ENCODE measurements around the gene FRAS1.
"Not testable (repeated sequence)": the region's sequence is repeated elsewhere in the genome, so short reads cannot be mapped to it uniquely, and the experiment has no call there.

FRAS1 gene

GRCh38 chr4:78467223-78467622 is 410.1 kb downstream of the FRAS1 start:
- not testable (repeated sequence) for DNase-seq

- no peak for DNase-seq
Observed at GRCh38 chr4:78468272-78468671, 411.1 kb downstream of the FRAS1 start.

GRCh38 chr4:78476108-78476704 is 419.1 kb downstream of the FRAS1 start:
- no peak for DNase-seq

GRCh38 chr4:78477276-78477675 is 420.2 kb downstream of the FRAS1 start:
- peak; percentile 5 for DNase-seq

GRCh38 chr4:78478523-78478922 is 421.4 kb downstream of the FRAS1 start:
- DNase-seq = no peak

GRCh38 chr4:78480286-78480685 is 423.2 kb downstream of the FRAS1 start:
- DNase-seq = no peak

DNA sequence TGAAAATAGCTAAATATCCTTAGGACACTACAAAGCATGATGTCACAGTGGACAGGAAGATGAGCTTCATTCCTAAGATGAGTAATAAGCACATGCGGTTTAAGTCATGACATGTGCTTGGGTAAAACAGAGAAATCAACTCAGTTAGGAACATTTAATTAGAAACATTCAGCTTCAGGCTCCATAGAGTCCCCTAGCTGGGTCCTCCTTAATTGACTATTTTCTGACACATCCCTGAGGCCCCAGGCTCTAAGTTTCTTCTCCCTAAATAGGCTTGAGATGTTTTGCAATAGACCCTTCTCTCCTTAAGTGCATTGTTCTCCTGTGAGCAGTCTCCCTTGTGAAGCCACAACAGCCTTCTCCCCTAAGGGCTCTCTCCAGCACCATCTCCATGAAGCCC is 424.1 kb downstream of the FRAS1 start:
- DNase-seq = no peak

DNA sequence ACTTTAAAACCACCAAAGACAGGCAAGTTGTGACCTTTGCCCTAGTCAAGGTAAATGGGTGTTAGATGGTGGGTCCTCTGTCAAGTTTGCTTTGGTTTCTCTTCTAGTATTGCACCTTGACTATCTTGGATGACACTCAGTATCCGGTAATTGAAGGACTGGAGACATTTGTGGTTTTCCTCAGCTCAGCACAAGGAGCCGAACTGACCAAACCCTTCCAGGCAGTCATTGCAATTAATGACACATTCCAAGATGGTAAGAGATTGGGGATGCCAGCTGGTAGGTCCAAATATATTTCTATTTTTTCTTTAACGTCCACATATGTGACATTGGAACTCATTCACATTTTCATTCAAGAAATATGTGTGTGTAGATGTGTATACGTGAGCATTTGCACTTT is 425.2 kb downstream of the FRAS1 start:
- DNase-seq = no peak

DNA sequence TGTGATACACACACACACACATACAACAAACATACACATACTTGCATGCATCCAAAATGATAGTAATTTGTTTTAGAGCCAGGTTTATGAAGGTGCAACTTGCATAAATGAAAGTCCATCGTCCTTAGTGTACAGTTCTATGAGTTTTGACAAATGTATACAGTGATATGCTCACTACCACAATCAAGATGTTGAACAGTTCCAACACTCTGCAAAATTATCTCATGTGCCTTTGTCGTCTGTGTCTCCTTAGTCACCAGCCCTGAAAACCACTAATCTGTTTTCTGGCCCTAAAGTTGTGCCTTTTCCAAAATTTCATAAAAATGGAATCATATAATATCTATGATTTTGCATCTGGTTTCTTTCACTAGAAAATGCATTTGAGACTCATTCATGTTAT is 426.7 kb downstream of the FRAS1 start:
- no peak for DNase-seq

GRCh38 chr4:78484574-78484973 is 427.5 kb downstream of the FRAS1 start:
- DNase-seq = no peak

GRCh38 chr4:78493731-78494130 is 436.6 kb downstream of the FRAS1 start:
- DNase-seq = no peak

- no peak for DNase-seq
Observed at GRCh38 chr4:78496021-78496643, 439.0 kb downstream of the FRAS1 start.

DNA sequence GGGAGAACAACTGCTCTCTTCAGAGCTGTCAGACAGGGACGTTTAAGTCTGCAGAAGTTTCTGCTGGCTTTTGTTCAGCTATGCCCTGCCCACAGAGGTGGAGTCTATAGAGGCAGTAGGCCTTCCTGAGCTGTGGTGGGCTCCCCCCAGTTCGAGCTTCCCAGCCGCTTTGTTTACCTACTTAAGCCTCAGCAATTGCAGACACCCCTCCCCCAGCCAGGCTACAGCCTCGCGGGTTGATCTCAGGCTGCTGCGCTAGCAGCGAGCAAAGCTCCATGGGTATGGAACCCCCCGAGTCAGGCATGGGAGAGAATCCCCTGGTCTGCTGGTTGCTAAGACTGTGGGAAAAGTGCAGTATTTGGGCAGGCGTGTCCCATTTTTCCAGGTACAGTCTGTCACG is 449.1 kb downstream of the FRAS1 start:
- not testable (repeated sequence) for DNase-seq

DNA sequence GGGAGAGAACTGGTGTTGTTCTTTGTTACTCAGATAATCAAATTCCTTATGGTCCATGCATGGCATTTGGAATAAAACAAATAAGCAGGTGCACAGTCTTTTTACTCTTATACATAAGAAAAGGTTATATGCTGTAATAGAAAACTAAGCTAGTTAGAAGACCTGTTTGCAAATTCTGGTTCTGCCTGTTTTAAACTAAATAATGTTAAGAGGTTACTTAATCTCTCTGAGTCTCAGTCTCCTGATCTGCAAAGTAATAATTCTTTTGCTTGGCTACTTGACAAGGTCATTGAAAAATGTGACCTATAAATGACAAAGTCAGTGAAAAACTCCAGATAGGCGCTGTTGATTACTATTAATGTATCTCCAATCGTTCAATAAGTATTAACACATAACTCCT is 451.9 kb downstream of the FRAS1 start:
- no peak for DNase-seq

GRCh38 chr4:78510108-78510507 is 453.0 kb downstream of the FRAS1 start:
- no peak for DNase-seq

GRCh38 chr4:78510681-78511080 is 453.6 kb downstream of the FRAS1 start:
- no peak for DNase-seq

DNA sequence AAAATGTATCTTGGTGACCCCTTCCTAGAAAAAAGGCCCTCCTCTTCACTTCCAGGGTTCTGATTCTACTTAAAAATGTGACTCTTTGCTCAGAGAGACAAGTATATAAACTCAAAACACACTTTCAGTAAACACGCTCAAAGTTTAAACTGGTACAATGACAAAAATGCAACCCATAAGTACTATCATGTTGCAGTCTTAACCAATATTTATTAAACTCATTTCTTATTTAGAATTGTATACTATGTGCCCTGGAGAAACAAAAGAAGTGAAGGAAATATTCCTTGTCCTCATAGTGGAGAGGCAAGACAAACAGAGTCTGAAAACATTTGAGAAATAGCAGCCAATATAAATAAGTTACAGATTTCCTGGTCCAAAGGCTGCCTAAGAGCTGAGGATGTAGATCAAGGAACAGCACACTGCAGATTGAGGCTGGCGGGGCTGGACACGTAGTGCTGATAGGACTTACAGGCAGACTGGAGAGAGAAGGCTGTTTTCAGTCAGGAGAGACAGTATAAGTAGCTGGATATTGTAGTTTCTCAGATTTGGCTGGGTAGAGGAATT is 455.3 kb downstream of the FRAS1 start:
- DNase-seq = no peak

GRCh38 chr4:78513411-78513975 is 456.4 kb downstream of the FRAS1 start:
- DNase-seq = no peak

GRCh38 chr4:78517050-78517652 is 460.0 kb downstream of the FRAS1 start:
- DNase-seq = peak; percentile 69

DNA sequence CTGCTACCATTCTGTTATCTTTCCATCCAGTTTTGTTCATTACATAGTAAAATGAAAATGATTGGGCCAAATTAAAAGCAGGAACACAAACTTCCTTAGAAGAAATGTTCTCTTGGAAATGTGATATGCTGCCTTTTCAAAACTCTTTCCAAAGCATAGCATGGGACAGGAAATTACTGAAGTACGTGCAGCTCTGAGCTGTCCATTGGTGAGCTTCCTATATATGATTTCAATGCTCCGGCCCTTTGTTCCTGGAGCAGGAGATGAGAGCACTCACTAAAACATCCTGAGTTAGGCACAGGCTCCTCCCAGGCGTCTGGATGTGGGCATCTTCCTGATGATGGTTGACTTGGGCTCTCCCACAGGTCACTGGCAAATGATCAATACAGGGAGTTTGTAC is 461.4 kb downstream of the FRAS1 start:
- no peak for DNase-seq

DNA sequence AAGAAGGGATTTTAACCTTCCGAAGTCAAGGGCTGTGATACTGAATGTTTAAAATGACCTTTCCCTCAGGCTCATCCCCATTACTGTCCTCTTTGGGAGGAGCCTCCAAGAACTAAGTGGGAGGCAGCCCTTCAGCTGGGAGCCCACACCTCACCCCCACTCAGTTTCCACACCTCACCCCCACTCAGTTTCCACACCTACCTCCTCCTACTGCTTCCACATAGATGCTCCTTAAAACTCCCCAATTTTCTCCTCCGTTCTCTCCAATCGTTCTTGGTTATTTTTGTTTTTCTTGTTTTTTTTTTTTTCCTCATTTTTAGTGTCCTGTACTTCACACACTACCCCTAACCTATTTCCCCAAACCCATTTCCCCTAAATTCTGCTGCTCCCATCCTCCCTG is 462.8 kb downstream of the FRAS1 start:
- no peak for DNase-seq

DNA sequence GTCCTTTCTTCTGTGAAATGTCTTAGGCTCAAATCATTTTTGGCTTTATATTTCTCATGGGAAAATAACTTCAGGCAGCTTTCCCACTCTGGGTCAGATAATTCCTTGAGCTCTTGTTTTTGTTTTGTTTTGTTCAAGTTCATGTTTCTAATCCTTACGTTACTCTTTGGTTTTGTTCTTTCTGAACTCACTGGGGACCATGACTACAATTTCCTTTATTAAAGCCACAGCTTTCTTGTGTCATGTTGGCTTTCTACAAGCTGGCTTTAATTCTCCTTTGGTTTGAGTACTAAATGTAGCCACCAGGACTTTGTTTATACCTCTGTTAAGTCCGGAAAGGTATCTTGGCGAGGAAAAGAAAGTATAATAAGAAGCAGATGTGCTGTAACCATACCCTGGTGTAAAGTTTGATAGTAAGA is 463.7 kb downstream of the FRAS1 start:
- DNase-seq = no peak

- no peak for DNase-seq
Observed at GRCh38 chr4:78524009-78524408, 466.9 kb downstream of the FRAS1 start.

GRCh38 chr4:78525559-78525958 is 468.4 kb downstream of the FRAS1 start:
- DNase-seq = no peak

All from kidney glomerular epithelial cell (primary cell).